ENCODE results near the gene CXCL12. TPM values are rescaled to one million over a fixed set of nuclear protein-coding genes. Genes with fewer than 3 reads are reported as not detected.

Gene CXCL12
- total and polyA plus RNA-seq, 2 donors (not counting 3 experiments of a cell fraction or from before 2014, with no cell fraction given): 0.35 to 1.4 TPM

DNA sequence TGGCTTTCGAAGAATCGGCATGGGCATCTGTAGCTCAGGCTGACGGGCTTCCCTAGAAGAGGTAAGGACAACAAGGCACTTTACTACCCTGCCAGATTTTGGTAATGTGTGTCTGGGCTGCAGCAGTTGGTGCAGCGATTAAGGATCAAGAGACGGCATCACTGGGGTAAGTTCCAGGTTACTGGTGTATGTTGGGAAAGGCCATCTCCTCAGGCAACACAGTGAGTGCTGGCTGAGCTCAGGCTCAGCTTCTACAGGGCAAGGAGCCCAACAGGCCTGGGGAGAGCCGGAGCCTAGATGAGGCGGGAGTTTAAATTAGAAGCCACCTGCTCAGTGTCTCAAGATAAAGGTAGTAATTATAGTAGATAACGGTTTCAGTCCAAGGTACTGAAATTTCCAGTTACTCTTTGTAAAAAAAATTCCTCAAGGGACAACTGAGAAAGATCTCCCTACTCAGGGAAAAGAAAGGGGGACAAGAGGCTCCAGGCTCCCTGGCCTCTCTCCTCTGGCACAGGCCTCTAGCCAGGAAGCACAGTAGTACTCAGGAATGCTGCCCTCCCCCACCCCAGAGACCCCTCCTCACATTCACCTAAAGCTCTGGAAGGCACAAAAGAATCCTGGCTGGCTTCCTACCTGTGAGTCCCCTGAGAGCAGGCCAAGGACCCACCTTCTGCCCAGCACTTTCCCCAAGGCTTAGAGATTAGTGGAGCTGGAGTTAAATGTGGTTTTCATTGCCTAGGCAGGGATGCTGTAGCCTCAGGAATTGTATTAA, 3.9 kb downstream of the CXCL12 start:
- peaks cover 14 to 22% of the 10 kb centered on the region in 2 experiments for H3K27me3 ChIP-seq (ENCODE audit: control insufficient read depth in 2 of 2, insufficient read depth in 2 of 2, low read length in 2 of 2)
- no peaks in the 10 kb centered on the region for H3K9me1 ChIP-seq (replicated peaks; ENCODE audit: control insufficient read depth, extremely low read depth, insufficient read depth, low read length)
- H3K4me2 ChIP-seq (ENCODE audit: insufficient read depth, low read length): no peak overlapping the region
- intact Hi-C loops (cut with micrococcal nuclease): no loop called here
- H3K4me1 ChIP-seq (ENCODE audit: control insufficient read depth, extremely low read depth, insufficient read depth, low read length): no peaks in the 10 kb centered on the region
- no peaks in the 10 kb centered on the region for H3K9me3 ChIP-seq (replicated peaks; ENCODE audit: control insufficient read depth, insufficient read depth, low read length)
- no peaks in the 10 kb centered on the region for H4K20me1 ChIP-seq (replicated peaks; ENCODE audit: control insufficient read depth, extremely low read depth, insufficient read depth, low read length)
- ChIA-PET CTCF (interaction anchor here (1.0 kb wide), 1 partner anchor 698 kb away, joined by 3 read pairs; no protein-coding TSS in a partner anchor), POLR2A (no interaction called here)
- BruUV-seq (replicated peaks): no TSS peak
- no peak overlapping the region for H3K27ac ChIP-seq (ENCODE audit: insufficient read depth, low read depth, low read length)
- dilution Hi-C loops (cut with MboI; ENCODE audit: extremely low pct_ligation_motif_present, low sequenced_read_pairs): no loop called here
- FAIRE-seq: no peak
- no peak overlapping the region for H3K4me3 ChIP-seq (replicated peaks in 1 of 3; ENCODE audit: insufficient read depth in 1 of 3, low read depth in 1 of 3, low read length in 3 of 3)
- H3K36me3 ChIP-seq (ENCODE audit: control insufficient read depth in 2 of 2, extremely low read depth in 1 of 2, insufficient read depth in 2 of 2, low read length in 2 of 2): no peaks in the 10 kb centered on the region
- H3K9ac ChIP-seq (replicated peaks; ENCODE audit: extremely low read depth, insufficient read depth, low read length): no peak overlapping the region
- TF ChIP-seq JUN (IDR thresholded peaks at IDR 0.05; ENCODE audit: borderline replicate concordance, insufficient read depth, insufficient read length, low read depth) (no peak), EZH2 (IDR thresholded peaks at IDR 0.05; ENCODE audit: borderline replicate concordance, low read depth, low read length, severe bottlenecking) (no peak), FOS (IDR thresholded peaks at IDR 0.05; ENCODE audit: borderline replicate concordance, insufficient read depth, low read length) (no peak), MYC (IDR thresholded peaks at IDR 0.05; ENCODE audit: low read depth, low read length) (no peak), POLR2A (IDR thresholded peaks at IDR 0.05; ENCODE audit: low read depth, low read length) (no peak), POLR2AphosphoS5 (IDR thresholded peaks at IDR 0.05; ENCODE audit: insufficient read depth, low read depth, low read length) (no peak), GATA2 (IDR thresholded peaks at IDR 0.05; ENCODE audit: insufficient read depth, insufficient read length, low read depth, low read length) (no peak)
- TF ChIP-seq, protein P1, sequence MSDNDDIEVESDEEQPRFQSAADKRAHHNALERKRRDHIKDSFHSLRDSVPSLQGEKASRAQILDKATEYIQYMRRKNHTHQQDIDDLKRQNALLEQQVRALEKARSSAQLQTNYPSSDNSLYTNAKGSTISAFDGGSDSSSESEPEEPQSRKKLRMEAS (IDR thresholded peaks at IDR 0.05; ENCODE audit: insufficient read depth, insufficient read length): no peak
- TF ChIP-seq, protein P2, sequence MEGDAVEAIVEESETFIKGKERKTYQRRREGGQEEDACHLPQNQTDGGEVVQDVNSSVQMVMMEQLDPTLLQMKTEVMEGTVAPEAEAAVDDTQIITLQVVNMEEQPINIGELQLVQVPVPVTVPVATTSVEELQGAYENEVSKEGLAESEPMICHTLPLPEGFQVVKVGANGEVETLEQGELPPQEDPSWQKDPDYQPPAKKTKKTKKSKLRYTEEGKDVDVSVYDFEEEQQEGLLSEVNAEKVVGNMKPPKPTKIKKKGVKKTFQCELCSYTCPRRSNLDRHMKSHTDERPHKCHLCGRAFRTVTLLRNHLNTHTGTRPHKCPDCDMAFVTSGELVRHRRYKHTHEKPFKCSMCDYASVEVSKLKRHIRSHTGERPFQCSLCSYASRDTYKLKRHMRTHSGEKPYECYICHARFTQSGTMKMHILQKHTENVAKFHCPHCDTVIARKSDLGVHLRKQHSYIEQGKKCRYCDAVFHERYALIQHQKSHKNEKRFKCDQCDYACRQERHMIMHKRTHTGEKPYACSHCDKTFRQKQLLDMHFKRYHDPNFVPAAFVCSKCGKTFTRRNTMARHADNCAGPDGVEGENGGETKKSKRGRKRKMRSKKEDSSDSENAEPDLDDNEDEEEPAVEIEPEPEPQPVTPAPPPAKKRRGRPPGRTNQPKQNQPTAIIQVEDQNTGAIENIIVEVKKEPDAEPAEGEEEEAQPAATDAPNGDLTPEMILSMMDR (IDR thresholded peaks at IDR 0.05; ENCODE audit: extremely low read depth in 1 of 2, insufficient read depth in 1 of 2, low read depth in 1 of 2, low read length in 2 of 2): no peak
- H2AFZ ChIP-seq (ENCODE audit: low read depth, low read length): no peak overlapping the region
- no peaks in the 10 kb centered on the region for H3K79me2 ChIP-seq (ENCODE audit: control insufficient read depth, insufficient read depth, low read length)
- no peak for DNase-seq (ENCODE audit: low read depth, low spot score)

Data from endothelial cell of umbilical vein (primary cell).